GM23338 (cell line): ENCODE data around the gene FASTKD1. TPM values are rescaled to one million over a fixed set of nuclear protein-coding genes. Genes with fewer than 3 reads are reported as not detected.

Source experiments
- ATAC-seq: fragments of 200-7000 bp; cut with Tn5 transposase; 3 replicates; pipeline ENCODE4 v1.9.1; 2020
- DNase-seq: peaks from one replicate; pipeline ENCODE4 v3.0.0-alpha.2; 2015; ENCODE audit warnings: low spot score
- H2AFZ ChIP-seq: fragments of 200-600 bp; sonication (generic); 2 replicates; pipeline ENCODE4 v1.8.0; 2016; ENCODE audit warnings: antibody characterized with exemption, mild to moderate bottlenecking, moderate library complexity
- H3F3A ChIP-seq: fragments of 200-600 bp; sonication (generic); replicated peaks from 2 replicates; pipeline ENCODE4 v1.8.0; 2017; ENCODE audit warnings: antibody characterized with exemption, mixed run types, low read depth
- H3K27ac ChIP-seq: fragments of 200-600 bp; sonication (generic); 2 replicates; pipeline ENCODE4 v1.6.1; 2016; ENCODE audit warnings: low read depth
- H3K27me3 ChIP-seq: fragments of 200-600 bp; sonication (generic); 2 replicates; pipeline ENCODE4 v1.8.0; 2016; ENCODE audit warnings: mild to moderate bottlenecking, mixed run types, moderate library complexity; ENCODE audit not compliant: insufficient read depth
- H3K36me3 ChIP-seq: fragments of 200-600 bp; sonication (generic); 2 replicates; pipeline ENCODE4 v1.8.0; 2016; ENCODE audit warnings: mild to moderate bottlenecking; ENCODE audit not compliant: insufficient read depth
- H3K4me1 ChIP-seq: fragments of 200-600 bp; sonication (generic); 2 replicates; pipeline ENCODE4 v1.8.0; 2016; ENCODE audit warnings: mild to moderate bottlenecking, moderate library complexity; ENCODE audit not compliant: insufficient read depth
- H3K4me2 ChIP-seq: fragments of 200-600 bp; sonication (generic); 2 replicates; pipeline ENCODE4 v1.7.1; 2017; ENCODE audit warnings: mixed run types
- H3K4me3 ChIP-seq: fragments of 200-600 bp; sonication (generic); 2 replicates; pipeline ENCODE4 v1.6.1; 2016; ENCODE audit warnings: mixed run types
- H3K79me2 ChIP-seq: fragments of 200-600 bp; sonication (generic); replicated peaks from 2 replicates; pipeline ENCODE4 v1.8.0; 2017; ENCODE audit warnings: mild to moderate bottlenecking; ENCODE audit not compliant: insufficient read depth
- H3K9me2 ChIP-seq: fragments of 200-600 bp; sonication (generic); 2 replicates; pipeline ENCODE4 v1.8.0; 2017; ENCODE audit not compliant: insufficient read depth
- H4K20me1 ChIP-seq: fragments of 200-600 bp; sonication (generic); replicated peaks from 2 replicates; pipeline ENCODE4 v1.8.0; 2017; ENCODE audit warnings: mild to moderate bottlenecking; ENCODE audit not compliant: insufficient read depth
- H3K27ac Mint-ChIP-seq: 2 replicates; pipeline ENCODE4 v1.8.0; 2020; ENCODE audit warnings: inconsistent platforms, mild to moderate bottlenecking, moderate library complexity, mixed read lengths
- H3K27me3 Mint-ChIP-seq: 3 replicates; pipeline ENCODE4 v1.8.0; 2022; ENCODE audit warnings: low read depth, mild to moderate bottlenecking, moderate library complexity, mixed read lengths, inconsistent platforms; ENCODE audit not compliant: insufficient read depth, poor library complexity
- H3K36me3 Mint-ChIP-seq: 3 replicates; pipeline ENCODE4 v1.8.0; 2021; ENCODE audit warnings: low read depth, mild to moderate bottlenecking, inconsistent platforms, moderate library complexity, mixed read lengths
- H3K4me1 Mint-ChIP-seq: 3 replicates; pipeline ENCODE4 v1.8.0; 2020; ENCODE audit warnings: mild to moderate bottlenecking, inconsistent platforms, mixed read lengths
- H3K4me3 Mint-ChIP-seq: 3 replicates; pipeline ENCODE4 v1.8.0; 2021; ENCODE audit warnings: moderate library complexity, mild to moderate bottlenecking, inconsistent platforms, mixed read lengths
- H3K9me3 Mint-ChIP-seq: 3 replicates; pipeline ENCODE4 v1.8.0; 2020; ENCODE audit warnings: moderate library complexity, mild to moderate bottlenecking, inconsistent platforms, mixed read lengths
- CREB1 ChIP-seq: fragments of 250-450 bp; sonication (Bioruptor Pico); IDR thresholded peaks from 2 replicates; pipeline ENCODE4 v1.5.0; 2020; ENCODE audit warnings: low read depth, mild to moderate bottlenecking, moderate library complexity
- ETS1 ChIP-seq: IDR thresholded peaks from 2 replicates; pipeline ENCODE4 v1.6.1; 2016; ENCODE audit warnings: antibody characterized with exemption
- EZH2 ChIP-seq: fragments of 200-600 bp; sonication (generic); IDR thresholded peaks from one replicate; pipeline ENCODE4 v1.8.0; 2017; ENCODE audit warnings: antibody characterized with exemption, mild to moderate bottlenecking, low read depth; ENCODE audit not compliant: unreplicated experiment
- EZH2phosphoT487 ChIP-seq: fragments of 200-600 bp; sonication (generic); IDR thresholded peaks from one replicate; pipeline ENCODE4 v1.8.1; 2018; ENCODE audit warnings: antibody characterized with exemption; ENCODE audit not compliant: unreplicated experiment
- JUNB ChIP-seq: IDR thresholded peaks from one replicate; pipeline ENCODE4 v1.6.1; 2016; ENCODE audit warnings: antibody characterized with exemption; ENCODE audit not compliant: unreplicated experiment
- NANOG ChIP-seq: IDR thresholded peaks from 2 replicates; pipeline ENCODE4 v1.6.1; 2016; ENCODE audit warnings: antibody characterized with exemption, borderline replicate concordance
- POLR2AphosphoS5 ChIP-seq: IDR thresholded peaks from 2 replicates; pipeline ENCODE4 v1.6.1; 2016; ENCODE audit warnings: antibody characterized with exemption, low read depth
- STAT1 ChIP-seq: IDR thresholded peaks from one replicate; pipeline ENCODE4 v1.6.1; 2016; ENCODE audit warnings: antibody characterized with exemption; ENCODE audit not compliant: unreplicated experiment
- ZNF114 ChIP-seq: fragments of 250-450 bp; sonication (Bioruptor Pico); IDR thresholded peaks from 2 replicates; pipeline ENCODE4 v1.5.0; 2020; ENCODE audit warnings: mild to moderate bottlenecking, moderate library complexity
- ZNF331 ChIP-seq: fragments of 250-450 bp; sonication (Bioruptor Pico); IDR thresholded peaks from 2 replicates; pipeline ENCODE4 v1.5.0; 2020; ENCODE audit warnings: low read depth, mild to moderate bottlenecking, moderate library complexity
- ZNF462 ChIP-seq: fragments of 250-450 bp; sonication (Bioruptor Pico); IDR thresholded peaks from 2 replicates; pipeline ENCODE4 v1.5.0; 2020; ENCODE audit warnings: mild to moderate bottlenecking, moderate library complexity
- polyA plus RNA-seq: library from polyadenylated mRNA; unstranded; fragments of >200 nt; fragmentation: Nextera tagmentation; extraction: Ambion mirVana; gene quantifications from 2 replicates; pipeline ENCODE4 v1.2.1, GENCODE V29; 2016
- total RNA-seq: library from RNA; depleted of rRNA; stranded (reverse); fragments of >200 nt; shearing (Covaris generic); gene quantifications from 2 replicates; pipeline ENCODE4 v1.2.3, GENCODE V29; 2014
- TF ChIP-seq, protein P1 (sequence below): IDR thresholded peaks from one replicate; pipeline ENCODE4 v1.6.1; 2018; ENCODE audit warnings: antibody characterized with exemption; ENCODE audit not compliant: unreplicated experiment
- TF ChIP-seq, protein P2 (sequence below), 2 experiments: fragments of 200-600 bp in 1 of 2; sonication (generic) in 1 of 2; conservative IDR thresholded peaks; 2 replicates each; pipeline versions ENCODE4 v1.5.1 to v1.6.1; 2016 to 2017; ENCODE audit warnings: antibody characterized with exemption in 2 of 2, low read depth in 2 of 2, mild to moderate bottlenecking in 2 of 2, moderate library complexity in 1 of 2

FASTKD1 gene
- total and polyA plus RNA-seq, 2 experiments from 2014 or later = 49.0 to 53.3 TPM

- H3K79me2 ChIP-seq = no peaks in the 10 kb centered on the region
- Mint-ChIP-seq H3K9me3 (peaks cover 17% of the 10 kb centered on the region), H3K4me1 (peaks cover 4% of the 10 kb centered on the region; the same call in 2 of the 3 replicates), H3K36me3 (peaks cover 17% of the 10 kb centered on the region; the same call in 2 of the 3 replicates), H3K27ac (no peak overlapping the region), H3K27me3 (no peaks in the 10 kb centered on the region), H3K4me3 (no peak overlapping the region)
- no peak overlapping the region for H2AFZ ChIP-seq
- ATAC-seq (no peak), DNase-seq (no peak)
- no peaks in the 10 kb centered on the region for H3K27me3 ChIP-seq
- H3K9me2 ChIP-seq = no peaks in the 10 kb centered on the region
- H3K4me2 ChIP-seq = no peak overlapping the region
- TF ChIP-seq EZH2phosphoT487 (no peak), EZH2 (no peak), STAT1 (no peak), JUNB (no peak), NANOG (no peak), CREB1 (CRISPR knock-in tag) (no peak), ZNF462 (CRISPR knock-in tag) (no peak), POLR2AphosphoS5 (no peak), ETS1 (no peak), ZNF331 (CRISPR knock-in tag) (no peak), ZNF114 (CRISPR knock-in tag) (no peak)
- TF ChIP-seq, protein P1, sequence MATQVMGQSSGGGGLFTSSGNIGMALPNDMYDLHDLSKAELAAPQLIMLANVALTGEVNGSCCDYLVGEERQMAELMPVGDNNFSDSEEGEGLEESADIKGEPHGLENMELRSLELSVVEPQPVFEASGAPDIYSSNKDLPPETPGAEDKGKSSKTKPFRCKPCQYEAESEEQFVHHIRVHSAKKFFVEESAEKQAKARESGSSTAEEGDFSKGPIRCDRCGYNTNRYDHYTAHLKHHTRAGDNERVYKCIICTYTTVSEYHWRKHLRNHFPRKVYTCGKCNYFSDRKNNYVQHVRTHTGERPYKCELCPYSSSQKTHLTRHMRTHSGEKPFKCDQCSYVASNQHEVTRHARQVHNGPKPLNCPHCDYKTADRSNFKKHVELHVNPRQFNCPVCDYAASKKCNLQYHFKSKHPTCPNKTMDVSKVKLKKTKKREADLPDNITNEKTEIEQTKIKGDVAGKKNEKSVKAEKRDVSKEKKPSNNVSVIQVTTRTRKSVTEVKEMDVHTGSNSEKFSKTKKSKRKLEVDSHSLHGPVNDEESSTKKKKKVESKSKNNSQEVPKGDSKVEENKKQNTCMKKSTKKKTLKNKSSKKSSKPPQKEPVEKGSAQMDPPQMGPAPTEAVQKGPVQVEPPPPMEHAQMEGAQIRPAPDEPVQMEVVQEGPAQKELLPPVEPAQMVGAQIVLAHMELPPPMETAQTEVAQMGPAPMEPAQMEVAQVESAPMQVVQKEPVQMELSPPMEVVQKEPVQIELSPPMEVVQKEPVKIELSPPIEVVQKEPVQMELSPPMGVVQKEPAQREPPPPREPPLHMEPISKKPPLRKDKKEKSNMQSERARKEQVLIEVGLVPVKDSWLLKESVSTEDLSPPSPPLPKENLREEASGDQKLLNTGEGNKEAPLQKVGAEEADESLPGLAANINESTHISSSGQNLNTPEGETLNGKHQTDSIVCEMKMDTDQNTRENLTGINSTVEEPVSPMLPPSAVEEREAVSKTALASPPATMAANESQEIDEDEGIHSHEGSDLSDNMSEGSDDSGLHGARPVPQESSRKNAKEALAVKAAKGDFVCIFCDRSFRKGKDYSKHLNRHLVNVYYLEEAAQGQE = no peak
- TF ChIP-seq, protein P2, sequence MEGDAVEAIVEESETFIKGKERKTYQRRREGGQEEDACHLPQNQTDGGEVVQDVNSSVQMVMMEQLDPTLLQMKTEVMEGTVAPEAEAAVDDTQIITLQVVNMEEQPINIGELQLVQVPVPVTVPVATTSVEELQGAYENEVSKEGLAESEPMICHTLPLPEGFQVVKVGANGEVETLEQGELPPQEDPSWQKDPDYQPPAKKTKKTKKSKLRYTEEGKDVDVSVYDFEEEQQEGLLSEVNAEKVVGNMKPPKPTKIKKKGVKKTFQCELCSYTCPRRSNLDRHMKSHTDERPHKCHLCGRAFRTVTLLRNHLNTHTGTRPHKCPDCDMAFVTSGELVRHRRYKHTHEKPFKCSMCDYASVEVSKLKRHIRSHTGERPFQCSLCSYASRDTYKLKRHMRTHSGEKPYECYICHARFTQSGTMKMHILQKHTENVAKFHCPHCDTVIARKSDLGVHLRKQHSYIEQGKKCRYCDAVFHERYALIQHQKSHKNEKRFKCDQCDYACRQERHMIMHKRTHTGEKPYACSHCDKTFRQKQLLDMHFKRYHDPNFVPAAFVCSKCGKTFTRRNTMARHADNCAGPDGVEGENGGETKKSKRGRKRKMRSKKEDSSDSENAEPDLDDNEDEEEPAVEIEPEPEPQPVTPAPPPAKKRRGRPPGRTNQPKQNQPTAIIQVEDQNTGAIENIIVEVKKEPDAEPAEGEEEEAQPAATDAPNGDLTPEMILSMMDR (conservative IDR thresholded peaks at IDR 0.05; ENCODE audit: low read depth in 2 of 2) = no peak
- H3K4me3 ChIP-seq = no peak overlapping the region
- H3F3A ChIP-seq = no peaks in the 10 kb centered on the region
- no peaks in the 10 kb centered on the region for H3K36me3 ChIP-seq
- H3K27ac ChIP-seq = no peak overlapping the region
- no peaks in the 10 kb centered on the region for H4K20me1 ChIP-seq
- no peaks in the 10 kb centered on the region for H3K4me1 ChIP-seq
Measured at GRCh38 chr2:169504651-169505050, 69.0 kb downstream of the FASTKD1 start.
